GM19438 (cell line): ENCODE data around the gene SUPV3L1.
"Not testable (repeated sequence)": the region's sequence is repeated elsewhere in the genome, so short reads cannot be mapped to it uniquely, and the experiment has no call there.

Experiments used
- ATAC-seq: cut with Tn5 transposase; IDR thresholded peaks from one replicate; pipeline ENCODE4 v1.9.1; 2021; ENCODE audit warnings: low read depth; ENCODE audit not compliant: unreplicated experiment

SUPV3L1 gene

DNA sequence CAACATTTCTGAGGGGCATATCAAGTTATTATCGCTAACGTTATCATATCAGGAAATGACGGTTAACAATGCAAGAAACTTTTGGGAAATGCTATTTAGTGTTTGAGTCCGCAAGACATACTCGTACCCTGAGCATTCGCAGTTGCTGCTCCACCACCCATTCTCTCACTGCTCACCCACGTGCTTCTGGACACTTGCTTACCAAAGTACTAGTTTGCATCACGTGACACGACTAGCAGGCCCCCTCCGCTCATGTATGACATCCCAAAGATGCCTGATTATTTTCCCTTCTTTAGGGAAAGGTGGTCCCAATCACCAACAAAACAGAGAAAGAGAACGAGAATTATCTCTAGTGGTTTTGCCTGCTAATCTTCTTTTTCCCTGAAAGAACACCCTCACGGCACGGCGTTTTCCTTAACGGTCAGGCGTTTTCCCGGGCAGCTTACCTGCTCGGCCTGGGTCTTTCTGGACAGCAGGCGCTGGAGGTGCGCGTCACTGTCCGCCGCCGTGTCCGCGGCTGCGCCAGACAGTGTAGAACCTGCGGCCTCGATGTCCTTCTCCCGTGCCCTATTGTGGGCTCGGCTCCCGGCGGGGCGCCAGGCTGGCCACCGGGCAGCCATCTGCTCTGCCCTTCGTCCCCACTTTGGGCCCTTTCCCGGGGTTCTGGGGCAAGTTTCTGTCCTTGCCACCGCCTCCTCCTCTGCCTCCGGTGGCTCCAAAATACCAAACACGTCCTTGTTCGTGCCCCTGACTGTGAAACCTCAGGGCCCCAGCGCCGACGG lies at the start of gene SUPV3L1:
SUPV3L1 (plus strand) TSS at position 492 of the 782 bp plus-strand sequence; CDS start at position 550, 58 bp downstream.
- ATAC-seq, result peak; percentile 93

DNA sequence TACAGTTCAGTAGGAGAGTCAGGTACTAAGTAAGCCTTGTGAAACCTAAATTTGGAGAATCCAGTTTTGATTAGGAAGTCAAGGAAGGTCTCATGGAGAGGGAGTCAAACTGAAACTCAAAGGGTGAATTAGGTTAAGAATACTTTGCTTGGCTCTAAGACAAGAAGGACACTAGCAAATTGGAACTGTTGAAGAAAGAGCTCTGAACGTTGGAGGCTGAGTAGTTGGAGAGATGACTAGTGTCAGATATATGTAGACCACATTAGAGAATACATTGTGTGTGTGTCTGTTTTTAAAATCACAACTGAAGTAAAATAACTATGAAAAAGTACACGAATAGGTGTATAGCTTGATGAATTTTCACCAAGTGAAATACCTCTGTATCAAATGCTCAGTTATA lies 49.8 kb upstream of the SUPV3L1 start:
- no peak for ATAC-seq

DNA sequence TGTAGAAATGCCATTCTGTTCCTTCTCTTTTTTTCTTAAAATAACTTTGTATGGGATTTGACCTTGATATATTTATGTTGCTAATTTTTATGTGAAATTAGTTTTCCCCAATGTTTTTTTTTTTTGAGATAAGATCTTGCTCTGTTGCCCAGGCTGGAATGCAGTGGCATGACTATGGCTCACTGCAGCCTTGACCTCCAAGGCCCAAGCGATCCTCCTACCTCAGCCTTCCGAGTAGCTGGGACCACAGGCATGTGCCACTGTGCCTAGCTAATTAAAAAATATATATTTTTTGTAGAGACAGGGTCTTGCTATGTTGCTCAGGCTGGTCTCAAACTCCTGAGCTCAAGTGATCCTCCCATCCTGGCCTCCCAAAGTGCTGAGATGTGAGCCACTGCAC lies 40.1 kb upstream of the SUPV3L1 start:
- ATAC-seq, result no peak

DNA sequence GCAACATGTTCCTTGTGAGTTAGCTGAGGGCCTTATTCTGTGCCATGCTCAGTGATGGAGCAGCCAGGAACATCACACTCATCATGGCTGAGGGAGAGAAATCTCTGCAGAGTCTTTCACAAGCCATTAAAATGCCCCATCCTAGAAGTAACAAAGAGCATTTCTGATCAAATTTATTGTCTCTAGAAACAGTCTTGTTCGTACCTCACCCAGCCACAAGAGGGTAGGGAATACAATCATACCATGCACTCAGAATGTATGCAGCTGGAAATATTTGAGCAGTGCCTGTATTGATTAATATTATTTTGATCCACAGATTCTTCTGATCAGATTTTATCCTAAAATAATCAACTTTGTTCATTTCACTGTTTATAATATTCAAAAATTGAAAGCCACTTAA lies 38.7 kb upstream of the SUPV3L1 start:
- no peak for ATAC-seq

DNA sequence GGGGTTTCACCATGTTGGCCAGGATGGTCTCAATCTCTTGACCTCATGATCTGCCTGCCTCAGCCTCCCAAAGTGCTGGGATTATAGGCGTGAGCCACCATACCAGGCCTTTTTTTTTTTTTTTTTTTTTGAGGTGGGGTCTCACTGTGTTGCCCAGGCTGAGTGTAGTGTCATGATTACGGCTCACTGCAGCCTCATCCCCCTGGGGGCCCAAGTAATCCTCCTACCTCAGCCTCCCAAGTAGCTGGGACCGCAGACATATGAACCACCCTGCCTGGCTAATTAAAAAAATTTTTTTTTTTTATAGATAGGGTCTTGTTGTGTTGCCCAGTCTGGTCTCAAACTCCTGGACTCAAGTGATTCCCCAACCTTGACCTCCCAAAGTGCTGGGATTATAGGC lies 38.0 kb upstream of the SUPV3L1 start:
- ATAC-seq, result not testable (repeated sequence)

DNA sequence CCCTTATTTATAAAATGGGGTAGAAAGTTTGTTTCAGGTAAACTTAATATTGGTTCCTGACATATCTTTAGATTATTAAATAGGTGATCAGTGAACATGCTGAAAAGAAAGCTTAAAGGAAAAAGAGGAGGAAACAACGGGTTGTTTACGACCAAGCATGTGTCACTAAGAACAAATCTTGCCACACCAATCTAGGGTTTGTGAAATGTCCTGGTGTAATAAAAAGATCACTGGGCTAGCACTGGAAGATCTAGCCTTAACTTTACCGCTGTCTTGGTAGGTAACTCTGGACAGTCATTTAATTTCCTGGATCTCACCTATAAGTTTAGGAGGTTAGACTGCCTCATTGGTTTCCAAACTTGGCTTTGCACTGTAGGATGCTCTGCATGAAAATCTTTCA lies 37.1 kb upstream of the SUPV3L1 start:
- ATAC-seq, result no peak

DNA sequence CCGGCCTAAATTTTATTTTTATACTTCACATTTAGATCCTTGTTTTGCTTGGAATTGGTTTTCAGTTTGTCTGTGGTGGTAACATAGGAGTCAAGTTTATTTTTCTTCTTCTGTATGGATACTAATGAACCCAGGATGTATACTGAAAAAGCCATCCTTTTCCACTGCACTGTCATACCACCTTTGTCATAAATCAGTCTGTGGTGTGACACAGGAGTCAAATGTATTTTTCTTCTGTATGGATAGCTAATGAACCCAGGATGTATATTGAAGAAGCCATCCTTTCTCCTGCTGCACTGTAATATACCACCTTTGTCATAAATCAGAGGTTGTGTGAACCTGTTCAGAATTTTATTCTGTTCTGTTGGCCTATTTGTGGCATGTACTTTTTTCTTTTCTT lies 34.7 kb upstream of the SUPV3L1 start:
- no peak for ATAC-seq

DNA sequence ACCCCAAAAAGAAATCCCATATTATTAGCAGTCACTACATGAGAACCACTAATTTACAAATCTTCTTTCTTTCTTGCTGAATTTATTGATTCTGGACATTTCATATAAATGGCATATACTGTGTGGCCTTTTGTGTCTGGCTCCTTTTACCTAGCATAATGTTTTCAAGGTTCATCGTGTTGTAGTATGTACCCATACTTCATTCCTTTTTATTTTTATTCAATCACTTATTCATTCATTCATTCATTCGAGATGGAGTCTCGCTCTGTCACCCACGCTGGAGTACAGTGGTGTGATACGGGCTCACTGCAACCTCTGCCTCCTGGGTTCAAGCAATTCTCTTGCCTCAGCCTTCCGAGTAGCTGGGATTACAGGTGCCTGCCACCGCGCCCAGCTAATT lies 34.2 kb upstream of the SUPV3L1 start:
- no peak for ATAC-seq

DNA sequence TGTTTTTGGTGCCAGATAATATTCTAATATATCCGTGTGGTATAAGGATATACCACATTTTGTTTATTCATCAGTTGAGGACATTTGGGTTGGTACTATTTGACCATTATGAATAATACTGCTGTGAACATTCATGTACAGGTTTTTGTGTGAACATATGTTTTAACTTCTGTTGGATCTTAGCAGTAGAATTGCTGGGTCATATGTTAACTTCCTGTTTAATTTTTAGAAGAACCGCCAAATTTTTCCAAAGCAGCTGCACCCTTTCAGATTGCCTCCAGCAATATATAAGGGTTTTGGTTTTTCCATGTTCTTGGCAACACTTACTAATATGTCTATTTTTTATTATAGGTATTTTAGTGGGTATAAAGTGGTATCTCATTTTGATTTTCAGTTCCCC lies 33.3 kb upstream of the SUPV3L1 start:
- no peak for ATAC-seq

DNA sequence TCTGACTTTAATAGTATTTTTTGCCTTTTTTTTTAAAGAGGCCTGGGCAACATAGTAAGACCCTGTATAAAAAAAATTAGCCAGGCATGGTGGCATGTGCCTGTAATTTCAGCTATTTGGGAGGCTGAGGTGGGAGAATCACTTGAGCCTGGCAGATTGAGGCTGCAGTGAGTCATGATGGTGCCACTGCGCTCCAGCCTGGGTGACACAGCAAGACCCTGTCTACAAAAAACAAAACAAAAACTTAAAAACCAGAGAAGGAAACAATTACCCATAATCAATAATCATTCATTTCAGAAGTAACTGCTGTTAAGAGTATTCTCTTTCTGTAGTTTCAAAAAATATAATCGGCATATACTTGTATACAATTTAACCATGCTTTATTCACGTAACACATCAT lies 28.1 kb upstream of the SUPV3L1 start:
- no peak for ATAC-seq

DNA sequence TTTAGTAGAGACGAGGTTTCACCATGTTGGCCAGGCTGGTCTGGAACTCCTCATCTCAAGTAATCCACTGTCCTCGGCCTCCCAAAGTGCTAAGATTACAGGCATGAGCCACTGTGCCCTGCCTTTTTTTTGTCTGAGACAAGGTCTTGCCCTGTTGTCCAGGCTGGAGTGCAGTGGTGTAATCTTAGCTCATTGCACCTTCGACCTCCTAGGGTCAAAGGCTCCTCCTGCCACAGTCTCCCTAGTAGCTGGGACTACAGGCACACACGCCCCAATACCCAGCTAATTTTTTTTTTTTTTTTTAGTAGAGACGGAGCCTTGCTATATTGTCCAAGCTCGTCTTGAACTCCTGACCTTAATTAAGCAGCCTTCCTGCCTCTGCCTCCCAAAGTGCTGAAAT lies 26.8 kb upstream of the SUPV3L1 start:
- no peak for ATAC-seq

DNA sequence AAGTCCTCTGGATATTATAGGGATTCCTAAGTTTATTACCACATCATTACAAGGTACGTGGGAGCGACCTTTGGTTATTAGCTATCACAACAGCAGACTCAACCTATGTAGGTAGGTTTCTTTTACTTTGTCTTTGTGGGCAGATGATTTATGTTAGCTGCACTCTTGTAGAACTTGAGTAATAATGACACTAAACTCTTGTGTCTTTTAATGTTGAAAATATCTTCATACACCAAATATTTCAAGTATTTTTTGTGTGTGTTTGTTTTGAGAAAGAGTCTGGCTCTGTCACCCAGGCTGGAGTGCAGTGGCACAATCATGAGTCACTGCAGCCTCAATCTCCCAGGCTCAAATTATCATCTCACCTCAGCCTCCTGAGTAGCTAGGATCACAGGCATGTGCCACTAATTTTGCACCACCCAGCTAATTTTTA lies 19.2 kb upstream of the SUPV3L1 start:
- ATAC-seq, result no peak

DNA sequence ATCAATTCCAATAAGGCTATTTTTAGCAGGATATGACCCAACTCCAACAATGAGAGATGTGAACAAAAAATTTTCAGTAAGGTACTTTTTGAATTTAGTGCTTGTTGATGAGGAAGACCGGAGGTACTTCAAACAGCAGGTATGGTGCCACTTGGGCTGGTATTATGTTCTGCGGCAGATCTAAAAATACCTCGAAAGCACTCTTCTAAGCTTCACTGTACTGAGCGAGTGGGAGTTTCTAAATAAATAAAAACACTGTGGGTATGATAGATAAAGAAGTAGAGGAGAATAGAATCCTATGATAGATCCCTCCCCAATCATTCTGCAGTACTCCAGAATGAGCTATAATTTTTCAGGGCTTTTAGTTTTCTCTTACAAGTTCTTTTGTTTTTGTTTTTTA lies 11.5 kb upstream of the SUPV3L1 start:
- ATAC-seq, result no peak

DNA sequence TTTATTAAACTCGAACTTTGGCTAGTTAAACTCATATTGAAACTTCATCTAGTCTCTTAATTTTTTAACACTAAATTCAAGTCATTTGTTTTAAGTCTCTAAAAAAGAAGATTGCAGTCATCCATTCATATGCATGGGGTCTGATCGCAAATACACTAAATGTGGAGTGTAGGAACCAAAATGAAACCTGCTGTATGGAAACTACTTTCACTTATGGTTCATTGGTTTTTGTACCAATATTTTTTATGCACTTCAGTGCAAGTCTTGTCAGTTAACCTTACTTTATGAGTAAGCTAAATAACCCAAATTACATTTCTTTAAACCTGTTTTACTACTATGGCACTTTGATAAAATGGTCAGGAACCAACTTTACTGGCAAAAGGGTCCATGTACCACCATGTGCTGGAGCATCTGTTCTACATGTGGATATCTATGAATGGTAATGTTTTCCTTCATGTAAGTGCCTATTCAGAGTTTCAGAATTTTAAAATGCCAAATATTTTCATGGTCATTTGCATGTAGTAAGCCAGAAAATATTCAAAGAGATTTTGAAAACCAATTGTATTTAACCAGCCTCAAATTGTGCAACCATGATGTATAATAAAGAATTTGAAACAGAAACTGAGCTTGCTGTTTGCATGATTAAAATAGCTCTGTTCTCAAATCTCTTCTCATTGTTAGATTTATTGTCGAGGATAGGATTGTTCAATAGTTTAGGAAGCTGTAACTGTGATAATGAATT lies 7.6 kb upstream of the SUPV3L1 start:
- ATAC-seq, result no peak

DNA sequence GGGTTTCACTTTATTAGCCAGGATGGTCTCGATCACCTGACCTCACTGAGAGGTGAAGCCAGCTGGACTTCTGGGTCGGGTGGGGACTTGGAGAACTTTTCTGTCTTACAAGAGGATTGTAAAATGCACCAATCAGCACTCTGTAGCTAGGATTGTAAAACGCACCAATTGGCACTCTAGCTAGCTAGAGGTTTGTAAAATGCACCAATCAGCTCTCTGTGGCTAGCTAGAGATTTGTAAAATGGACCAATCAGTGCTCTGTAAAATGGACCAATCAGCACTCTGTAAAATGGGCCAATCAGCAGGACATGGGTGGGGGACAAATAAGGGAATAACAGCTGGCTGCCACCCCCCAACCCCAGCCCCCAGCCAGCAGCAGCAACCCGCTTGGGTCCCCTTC lies 4.7 kb upstream of the SUPV3L1 start:
- ATAC-seq, result not testable (repeated sequence)

DNA sequence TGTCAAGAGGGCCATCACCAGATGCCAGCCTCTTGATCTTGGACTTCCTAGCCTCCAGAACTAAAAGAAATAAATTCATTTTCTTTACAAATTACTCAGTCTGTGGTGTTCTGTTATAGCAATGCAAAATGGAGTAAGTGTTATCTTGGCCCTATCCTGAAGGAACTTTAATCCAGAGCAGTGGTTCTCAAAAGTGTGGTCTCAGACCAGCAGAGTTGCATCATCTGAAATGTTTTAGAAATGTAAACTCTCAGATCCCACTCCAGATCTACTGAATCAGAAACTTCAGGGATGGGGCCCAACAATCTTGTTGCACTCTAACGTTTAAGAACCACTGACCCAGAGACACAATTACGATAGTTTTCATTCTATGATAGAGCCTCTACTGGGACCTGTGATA lies 3.2 kb upstream of the SUPV3L1 start:
- ATAC-seq, result no peak

DNA sequence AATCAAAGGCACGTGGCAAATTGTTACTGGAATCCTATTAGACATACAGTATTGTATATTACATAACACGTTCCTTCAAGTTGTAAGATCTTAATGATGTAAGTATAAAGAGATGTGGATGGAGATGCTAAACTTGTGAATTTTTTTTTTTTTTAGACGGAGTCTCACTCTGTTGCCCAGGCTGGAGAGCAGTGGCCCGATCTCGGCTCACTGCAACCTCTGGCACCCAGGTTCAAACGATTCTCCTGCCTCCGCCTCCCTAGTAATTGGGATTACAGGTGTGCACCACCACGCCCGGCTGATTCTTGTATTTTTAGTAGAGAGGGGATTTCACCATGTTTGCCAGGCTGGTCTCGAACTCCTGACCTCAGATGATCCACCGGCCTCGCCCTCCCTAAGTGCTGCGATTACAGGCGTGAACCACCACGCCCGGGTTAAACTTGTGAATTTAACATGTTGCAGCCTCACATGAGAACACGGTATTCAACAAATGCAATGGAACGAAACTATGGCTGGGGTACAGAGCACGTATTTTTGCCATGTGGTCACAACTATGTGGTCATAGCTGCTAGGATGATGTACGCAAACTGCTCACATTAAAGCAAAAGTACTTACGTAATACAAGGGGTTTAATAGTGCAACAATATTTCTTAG lies 818 bp upstream of the SUPV3L1 start:
- peak; percentile 12 for ATAC-seq

DNA sequence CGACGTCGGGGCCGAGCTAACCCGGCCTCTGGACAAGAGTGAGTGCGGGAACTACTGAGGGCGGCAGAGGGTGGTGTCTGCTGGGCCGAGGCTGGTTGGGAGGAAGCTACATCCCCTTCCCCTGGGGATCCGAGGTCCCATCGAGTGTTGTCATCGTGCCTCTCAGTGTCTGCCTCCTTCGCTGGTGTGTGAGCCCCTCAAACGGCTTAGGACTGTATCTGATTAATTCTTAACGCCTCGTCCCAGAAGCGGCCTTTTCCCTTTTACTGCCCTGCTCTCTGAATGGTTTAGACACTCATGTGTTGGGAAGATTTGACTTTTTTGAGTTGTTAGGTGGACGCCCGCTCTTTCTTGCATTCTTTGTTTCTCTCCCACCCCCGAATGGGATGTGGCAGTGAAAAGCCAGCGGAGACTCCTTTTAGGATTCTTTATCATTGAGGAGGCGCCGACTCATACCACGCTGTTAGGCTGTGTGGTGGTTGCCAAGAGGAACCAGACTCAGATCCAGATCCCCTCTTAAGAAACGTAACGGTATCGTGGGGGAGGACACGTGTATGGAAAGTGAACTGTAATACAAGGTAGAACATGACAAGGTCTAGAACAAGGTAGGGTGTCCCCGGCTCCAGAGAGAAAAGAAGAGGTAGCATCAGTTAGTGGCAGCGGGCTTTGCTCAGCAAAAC lies 631 bp downstream of the SUPV3L1 start:
- ATAC-seq, result no peak

DNA sequence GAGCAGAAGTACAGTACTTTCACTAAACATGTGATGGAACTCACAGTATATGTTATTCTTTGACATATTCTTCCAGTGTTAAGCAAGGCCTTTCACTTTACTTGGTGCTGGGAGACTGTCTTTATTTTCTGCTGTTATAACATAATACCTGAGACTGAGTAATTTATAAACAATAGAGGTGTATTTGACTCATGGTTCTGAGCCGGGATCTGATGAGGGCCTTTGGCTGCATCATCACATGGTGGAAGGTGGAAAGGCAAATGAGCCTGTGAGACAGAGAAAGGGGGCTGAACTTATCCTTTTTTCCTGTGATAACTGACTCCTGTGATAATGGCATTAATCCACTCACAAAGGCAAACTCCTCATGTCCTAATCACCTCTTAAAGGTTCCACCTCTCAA lies 1.4 kb downstream of the SUPV3L1 start:
- ATAC-seq, result no peak

DNA sequence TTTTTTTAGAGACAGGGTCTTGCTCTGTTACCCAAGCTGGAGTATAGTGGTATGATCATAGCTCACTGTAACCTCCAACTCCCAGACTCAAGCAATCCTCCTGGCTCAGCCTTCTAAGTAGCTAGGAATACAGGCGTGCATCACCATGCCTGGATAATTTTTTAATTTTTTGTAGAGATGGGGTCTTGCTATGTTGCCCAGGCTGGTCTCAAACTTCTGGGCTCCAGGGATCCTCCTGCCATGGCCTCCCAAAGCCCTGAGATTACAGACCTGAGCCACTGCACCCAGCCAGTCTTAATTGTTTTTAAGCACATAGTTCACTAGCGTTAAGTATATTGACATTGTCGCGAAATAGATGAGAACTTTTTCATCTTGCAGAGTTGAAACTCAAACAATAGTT lies 2.0 kb downstream of the SUPV3L1 start:
- ATAC-seq, result no peak

DNA sequence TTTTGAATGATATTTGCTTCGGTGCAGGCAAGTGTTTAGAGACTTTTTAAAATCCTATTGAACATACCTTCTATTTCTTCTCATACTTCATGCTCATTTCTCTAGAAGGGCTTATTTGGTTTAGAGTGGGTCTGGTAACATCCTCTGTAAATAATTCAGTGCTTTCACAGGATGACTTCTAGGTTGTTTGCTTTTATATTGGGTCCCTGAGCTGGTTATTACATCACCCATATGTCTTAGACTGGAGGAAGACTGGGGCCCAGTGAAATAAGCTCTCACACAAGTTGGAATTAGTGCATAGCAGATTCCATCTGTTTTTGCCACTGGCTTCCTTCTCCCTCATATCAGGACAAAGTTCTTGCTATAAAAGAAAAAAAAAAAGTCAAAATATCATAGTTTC lies 6.5 kb downstream of the SUPV3L1 start:
- ATAC-seq, result no peak
